HUES64 (cell line): ENCODE measurements around the gene SRPX. TPM values are rescaled to one million over a fixed set of nuclear protein-coding genes. Genes with fewer than 3 reads are reported as not detected.

ENCODE experiments used
- H3K27ac ChIP-seq: 2 replicates; pipeline ENCODE4 v1.7.0; 2013; ENCODE audit warnings: low read depth, low read length, inconsistent platforms
- H3K27me3 ChIP-seq: 2 replicates; pipeline ENCODE4 v1.6.1; 2013; ENCODE audit warnings: mild to moderate bottlenecking, low read length; ENCODE audit not compliant: insufficient read depth
- H3K36me3 ChIP-seq: 2 replicates; pipeline ENCODE4 v1.6.1; 2013; ENCODE audit warnings: mild to moderate bottlenecking, low read length; ENCODE audit not compliant: insufficient read depth
- H3K4me1 ChIP-seq: 2 replicates; pipeline ENCODE4 v1.6.1; 2013; ENCODE audit warnings: mild to moderate bottlenecking, low read length, moderate library complexity; ENCODE audit not compliant: insufficient read depth
- H3K4me3 ChIP-seq: 2 replicates; pipeline ENCODE4 v1.5.1; 2013; ENCODE audit warnings: mild to moderate bottlenecking, low read length, moderate library complexity
- H3K9ac ChIP-seq: 2 replicates; pipeline ENCODE4 v1.6.1; 2013; ENCODE audit warnings: mild to moderate bottlenecking, low read depth, low read length
- H3K9me3 ChIP-seq: 2 replicates; pipeline ENCODE4 v1.6.1; 2013; ENCODE audit warnings: low read depth, low read length; ENCODE audit not compliant: insufficient read depth
- WGBS: fragments of 150-250, 120-280 bp; methylation state at CpG from one replicate; pipeline ENCODE4 v1.1.7; 2013; ENCODE audit warnings: missing lambda C conversion rate; 5-methylcytosine and 5-hydroxymethylcytosine counted together
- polyA plus RNA-seq, 2 experiments: library from polyadenylated mRNA; stranded (reverse); fragments of 50-300 nt; gene quantifications; one replicate each; pipeline ENCODE4 v1.2.3, GENCODE V29; 2013

The SRPX gene
- 4.1 TPM for polyA plus RNA-seq (2013, experiment 1 of 2)
- polyA plus RNA-seq (2013, experiment 2 of 2): 5.8 TPM

GRCh38 chrX:38220415-38221390 lies at the start of gene SRPX:
TSS of gene SRPX (minus strand) at chrX:38220871. CDS start at chrX:38220792, 79 bp downstream.
- H3K27ac ChIP-seq: no peak within 1 kb of the TSS
- H3K36me3 ChIP-seq: no peaks in the 10 kb centered on the region
- peak within 1 kb of the TSS; percentile 64 for H3K9ac ChIP-seq
- no peaks in the 10 kb centered on the region for H3K9me3 ChIP-seq
- H3K4me3 ChIP-seq: peak within 1 kb of the TSS; percentile 65
- H3K4me1 ChIP-seq: peaks cover 7% of the 10 kb centered on the region; the same call in 1 of the 2 replicates
- 4% methylated on average over 76 of the region's 76 CpGs for WGBS
- peaks cover 44% of the 10 kb centered on the region for H3K27me3 ChIP-seq

- 97% methylated on average over 3 of the region's 3 CpGs for WGBS
- no peaks in the 10 kb centered on the region for H3K27me3 ChIP-seq
Measured at GRCh38 chrX:38268011-38268410, 47.3 kb upstream of the SRPX start.

GRCh38 chrX:38262715-38263620 lies 42.3 kb upstream of the SRPX start:
- no peak overlapping the region for H3K27ac ChIP-seq
- H3K9me3 ChIP-seq: no peaks in the 10 kb centered on the region
- H3K36me3 ChIP-seq: no peaks in the 10 kb centered on the region
- no peaks in the 10 kb centered on the region for H3K27me3 ChIP-seq
- H3K4me3 ChIP-seq: no peak overlapping the region
- 98% methylated on average over 4 of the region's 9 CpGs for WGBS
- no peaks in the 10 kb centered on the region for H3K4me1 ChIP-seq
- H3K9ac ChIP-seq: no peak overlapping the region

More at GRCh38 chrX:38268011-38268410, 47.3 kb upstream of the SRPX start:
- Histone ChIP-seq H3K27ac (no peak overlapping the region), H3K4me1 (no peaks in the 10 kb centered on the region), H3K4me3 (no peak overlapping the region), H3K36me3 (no peaks in the 10 kb centered on the region), H3K9me3 (no peaks in the 10 kb centered on the region), H3K9ac (no peak overlapping the region)

GRCh38 chrX:38260231-38260630 lies 39.6 kb upstream of the SRPX start:
- Histone ChIP-seq H3K9ac (no peak overlapping the region), H3K9me3 (no peaks in the 10 kb centered on the region), H3K36me3 (no peaks in the 10 kb centered on the region), H3K27ac (no peak overlapping the region), H3K4me1 (no peaks in the 10 kb centered on the region), H3K4me3 (no peak overlapping the region), H3K27me3 (no peaks in the 10 kb centered on the region)
- 28% methylated on average over 4 of the region's 4 CpGs for WGBS

- no peaks in the 10 kb centered on the region for H3K9me3 ChIP-seq
- no peak overlapping the region for H3K4me3 ChIP-seq
- H3K27ac ChIP-seq: no peak overlapping the region
- H3K27me3 ChIP-seq: no peaks in the 10 kb centered on the region
- H3K36me3 ChIP-seq: no peaks in the 10 kb centered on the region
- 95% methylated on average over 30 of the region's 30 CpGs for WGBS
- no peak overlapping the region for H3K9ac ChIP-seq
- H3K4me1 ChIP-seq: no peaks in the 10 kb centered on the region
Measured at GRCh38 chrX:38256019-38256418, 35.3 kb upstream of the SRPX start.

- no peak overlapping the region for H3K27ac ChIP-seq
- H3K36me3 ChIP-seq: no peaks in the 10 kb centered on the region
- H3K9me3 ChIP-seq: no peaks in the 10 kb centered on the region
- H3K9ac ChIP-seq: no peak overlapping the region
- H3K4me1 ChIP-seq: no peaks in the 10 kb centered on the region
- no peak overlapping the region for H3K4me3 ChIP-seq
- no peaks in the 10 kb centered on the region for H3K27me3 ChIP-seq
- WGBS: 91% methylated on average over 2 of the region's 2 CpGs
Measured at GRCh38 chrX:38249965-38250364, 29.3 kb upstream of the SRPX start.

- Histone ChIP-seq H3K36me3 (no peaks in the 10 kb centered on the region), H3K27ac (no peak overlapping the region), H3K4me3 (no peak overlapping the region), H3K27me3 (no peaks in the 10 kb centered on the region), H3K9me3 (no peaks in the 10 kb centered on the region), H3K4me1 (no peaks in the 10 kb centered on the region), H3K9ac (no peak overlapping the region)
- 87% methylated on average over 2 of the region's 2 CpGs for WGBS
Measured at GRCh38 chrX:38247051-38247450, 26.4 kb upstream of the SRPX start.

GRCh38 chrX:38240541-38240940 lies 19.9 kb upstream of the SRPX start:
- 86% methylated on average over 1 of the region's 2 CpGs for WGBS
- Histone ChIP-seq H3K9ac (no peak overlapping the region), H3K4me3 (no peak overlapping the region), H3K9me3 (no peaks in the 10 kb centered on the region), H3K27ac (no peak overlapping the region), H3K36me3 (no peaks in the 10 kb centered on the region), H3K4me1 (no peaks in the 10 kb centered on the region), H3K27me3 (no peaks in the 10 kb centered on the region)

- Histone ChIP-seq H3K4me3 (no peak overlapping the region), H3K36me3 (no peaks in the 10 kb centered on the region), H3K27me3 (no peaks in the 10 kb centered on the region), H3K4me1 (peaks cover 4% of the 10 kb centered on the region; the same call in 1 of the 2 replicates), H3K9ac (no peak overlapping the region), H3K27ac (no peak overlapping the region), H3K9me3 (no peaks in the 10 kb centered on the region)
- WGBS: 95% methylated on average over 4 of the region's 6 CpGs
Measured at GRCh38 chrX:38236901-38237615, 16.4 kb upstream of the SRPX start.

- no peaks in the 10 kb centered on the region for H3K9me3 ChIP-seq
- H3K4me3 ChIP-seq: no peak overlapping the region
- no peaks in the 10 kb centered on the region for H3K36me3 ChIP-seq
- no peaks in the 10 kb centered on the region for H3K27me3 ChIP-seq
- no peak overlapping the region for H3K27ac ChIP-seq
- WGBS: 87% methylated on average over 3 of the region's 3 CpGs
- H3K9ac ChIP-seq: no peak overlapping the region
- H3K4me1 ChIP-seq: peaks cover 4% of the 10 kb centered on the region; the same call in 1 of the 2 replicates
Measured at GRCh38 chrX:38233891-38234667, 13.4 kb upstream of the SRPX start.
